UCSD-AML1 (cell line): ENCODE results near the gene LPCAT3.
"Not testable (repeated sequence)": the region's sequence is repeated elsewhere in the genome, so short reads cannot be mapped to it uniquely, and the experiment has no call there.

ENCODE experiments used
- DNase-seq: peaks from one replicate; lab custom pipeline; 2025; ENCODE audit not compliant: unreplicated experiment; lab: John Stamatoyannopoulos, UW

The LPCAT3 gene

DNA sequence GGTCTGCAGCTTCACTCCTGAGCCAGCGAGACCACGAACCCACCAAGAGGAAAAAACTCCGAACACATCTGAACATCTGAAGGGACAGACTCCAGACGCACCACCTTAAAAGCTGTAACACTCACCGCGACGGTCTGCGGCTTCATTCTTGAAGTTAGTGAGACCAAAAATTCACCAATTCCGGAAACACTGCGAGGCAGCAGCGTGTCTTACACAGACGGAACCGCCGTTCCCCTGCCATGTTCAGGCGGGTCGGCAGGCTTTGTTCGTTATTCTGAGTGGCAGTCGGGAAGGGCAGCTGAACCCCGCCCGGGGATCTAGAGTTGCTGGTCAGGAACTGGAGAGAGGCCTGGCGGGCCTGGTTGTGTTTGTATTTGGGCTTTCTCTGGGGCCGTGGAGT lies 20.3 kb upstream of the LPCAT3 start:
- DNase-seq, result no peak

DNA sequence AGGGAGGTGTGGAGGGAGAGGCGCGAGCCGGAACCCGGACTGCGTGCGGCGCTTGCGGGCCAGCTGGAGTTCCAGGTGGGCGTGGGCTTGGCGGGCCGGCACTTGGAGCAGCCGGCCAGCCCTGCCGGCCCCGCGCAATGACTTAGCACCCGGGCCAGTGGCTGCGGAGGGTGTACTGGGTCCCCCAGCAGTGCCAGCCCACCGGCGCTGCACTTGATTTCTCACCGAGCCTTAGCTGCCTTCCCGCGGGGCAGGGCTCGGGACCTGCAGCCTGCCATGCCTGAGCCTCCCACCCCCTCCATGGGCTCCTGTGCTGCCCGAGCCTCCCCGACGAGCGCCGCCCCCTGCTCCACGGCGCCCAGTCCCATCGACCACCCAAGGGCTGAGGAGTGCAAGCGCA lies 19.1 kb upstream of the LPCAT3 start:
- DNase-seq, result not testable (repeated sequence)

DNA sequence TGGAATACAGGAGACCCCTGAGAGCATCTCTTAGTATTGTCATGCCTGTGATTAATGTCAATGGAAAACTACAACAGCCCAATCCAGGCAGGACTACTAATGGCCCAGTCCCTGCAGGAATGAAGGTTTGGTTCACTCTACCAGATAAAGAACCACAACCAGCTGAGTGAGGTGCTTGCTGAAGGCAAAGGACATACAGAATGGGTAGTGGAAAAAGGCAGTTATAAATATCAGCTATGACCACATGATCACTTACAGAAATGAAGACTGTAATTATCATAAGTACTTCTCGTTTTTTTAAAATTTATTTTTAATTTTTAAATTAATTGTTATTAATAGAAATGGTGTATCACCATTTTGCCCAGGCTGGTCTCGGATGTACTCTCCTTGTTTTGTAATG lies 17.2 kb upstream of the LPCAT3 start:
- DNase-seq, result no peak

DNA sequence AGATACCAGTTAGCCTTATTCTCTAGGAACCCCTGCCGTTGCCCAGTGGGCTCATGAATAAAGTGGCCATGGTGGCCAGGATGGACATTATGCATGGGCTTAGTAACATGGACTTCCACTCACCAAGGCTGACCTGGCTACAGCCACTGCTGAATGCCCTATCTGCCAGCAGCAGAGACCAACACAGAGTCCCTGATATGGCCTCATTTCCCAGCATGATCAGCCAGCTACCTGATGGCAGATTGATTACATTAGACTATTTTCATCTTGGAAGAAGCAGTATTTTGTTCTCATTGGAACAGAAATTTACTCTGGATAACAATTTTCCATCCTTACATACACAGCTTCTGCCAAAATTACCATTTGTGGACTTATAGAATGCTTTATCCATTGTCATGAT lies 16.2 kb upstream of the LPCAT3 start:
- no peak for DNase-seq

DNA sequence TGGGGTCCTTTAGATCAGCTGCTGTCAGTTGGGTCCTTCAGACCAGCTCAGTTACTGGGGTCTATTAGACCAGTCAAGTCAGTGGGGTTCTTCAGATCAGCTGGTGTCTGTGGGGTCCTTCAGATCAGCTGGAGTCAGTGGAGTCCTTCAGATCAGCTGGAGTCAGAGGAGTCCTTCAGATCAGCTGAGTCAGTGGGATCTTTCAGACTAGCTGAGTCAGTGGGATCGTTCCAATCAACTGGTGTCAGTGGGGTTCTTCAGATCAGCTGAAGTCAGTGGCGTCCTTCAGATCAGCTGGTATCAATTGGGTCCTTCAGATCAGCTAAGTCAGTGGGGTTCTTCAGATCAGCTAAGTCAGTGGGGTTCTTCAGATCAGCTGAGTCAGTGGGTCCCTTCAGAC lies 14.7 kb upstream of the LPCAT3 start:
- DNase-seq, result no peak

DNA sequence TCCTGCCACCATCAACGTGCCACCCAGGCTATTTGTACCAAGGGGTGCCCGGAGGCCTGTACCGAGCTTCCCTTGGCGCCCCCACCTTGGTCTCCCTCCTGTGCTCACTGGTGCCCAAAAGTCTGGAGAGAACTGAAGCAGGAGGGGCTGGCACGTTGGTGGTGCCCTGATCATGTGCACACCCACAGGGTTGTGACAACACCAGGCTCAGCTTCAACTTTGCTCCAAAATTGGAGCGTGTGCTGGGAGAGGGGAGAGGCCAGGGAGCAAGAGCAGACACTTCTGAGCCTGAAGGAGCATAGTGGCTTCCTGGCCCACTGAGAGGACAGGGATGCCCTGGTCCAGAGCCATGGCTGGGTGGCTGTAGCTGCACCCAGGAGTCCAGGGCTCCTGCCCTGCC lies 13.0 kb upstream of the LPCAT3 start:
- no peak for DNase-seq

DNA sequence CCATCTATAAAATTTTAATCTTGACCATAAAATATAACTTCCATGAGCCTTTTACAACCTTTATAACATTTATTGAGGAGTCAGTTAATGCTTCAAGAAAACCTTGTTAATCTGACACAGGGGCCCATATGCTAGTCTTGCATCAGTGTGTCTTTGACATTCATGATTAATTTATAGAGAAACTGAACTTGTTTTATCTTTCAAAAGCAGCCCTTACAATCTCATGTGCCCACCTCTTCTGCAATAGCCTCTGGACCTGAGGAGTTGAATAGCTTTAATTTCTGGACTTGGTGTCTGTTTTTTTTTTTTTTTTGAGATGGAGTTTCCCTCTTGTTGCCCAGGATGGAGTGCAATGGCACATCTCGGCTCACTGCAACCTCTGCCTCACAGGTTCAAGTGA lies 8.6 kb upstream of the LPCAT3 start:
- no peak for DNase-seq

DNA sequence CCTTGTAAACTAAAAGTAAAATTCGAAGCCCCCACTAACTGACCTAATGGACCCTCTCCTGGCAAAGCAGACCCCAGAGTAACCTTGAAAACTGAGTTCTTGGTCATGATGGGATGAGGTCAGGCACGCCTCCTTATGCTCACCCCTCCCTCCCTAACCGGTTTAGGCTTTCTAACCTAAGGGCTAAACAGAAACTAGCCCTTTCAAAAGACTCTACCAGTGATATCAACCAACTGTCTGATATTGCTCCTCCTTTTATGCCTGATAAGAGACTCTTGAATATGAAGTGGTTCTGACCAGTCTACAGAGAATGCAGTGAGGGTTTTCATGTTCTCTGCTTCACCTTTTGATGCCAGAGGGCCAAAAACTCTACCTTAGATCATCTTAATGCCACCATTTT lies 4.8 kb upstream of the LPCAT3 start:
- DNase-seq, result no peak

DNA sequence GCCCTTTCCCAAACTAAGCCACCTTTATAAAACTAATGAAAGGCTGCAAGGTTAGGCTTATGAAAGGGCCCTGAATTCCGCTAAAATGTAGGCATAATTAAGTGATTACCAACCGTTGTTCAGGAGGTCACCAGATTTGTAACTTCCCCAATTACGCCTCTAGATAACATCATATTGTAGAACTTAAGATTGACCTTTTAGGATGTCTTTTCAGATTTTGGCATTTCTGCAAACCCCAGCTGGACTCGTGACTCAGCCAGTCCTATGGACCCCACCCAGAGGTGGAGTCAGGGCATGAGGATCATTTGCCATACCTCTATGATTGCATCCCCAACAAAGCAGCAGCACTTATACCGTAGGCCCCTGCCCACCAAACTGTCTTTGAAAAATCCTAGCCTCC lies 3.7 kb upstream of the LPCAT3 start:
- DNase-seq, result no peak

DNA sequence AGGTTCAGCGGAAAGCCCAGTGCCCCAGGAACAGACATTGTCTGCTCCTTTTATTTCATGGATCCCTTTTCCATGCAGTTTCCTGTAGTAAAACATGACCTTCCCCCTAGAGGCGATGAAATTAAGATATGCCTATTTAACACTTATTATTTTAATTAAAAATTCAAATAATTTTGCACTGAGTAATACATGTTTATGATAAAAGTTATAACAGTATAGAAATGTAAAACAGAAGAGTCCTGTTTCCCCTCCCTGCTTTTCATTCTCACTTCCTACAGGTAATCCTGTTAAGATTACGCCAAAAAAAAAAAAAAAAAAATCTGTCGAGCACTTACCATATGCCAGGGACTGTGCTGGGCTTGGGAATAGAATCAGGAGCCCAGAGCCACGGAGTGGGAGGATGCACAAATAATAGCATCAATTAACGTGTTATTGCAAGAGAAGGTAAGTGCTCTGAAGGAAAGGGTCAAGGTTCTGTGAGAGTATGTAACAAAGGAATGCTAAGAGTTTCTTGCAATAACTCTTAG lies 830 bp upstream of the LPCAT3 start:
- DNase-seq, result no peak

DNA sequence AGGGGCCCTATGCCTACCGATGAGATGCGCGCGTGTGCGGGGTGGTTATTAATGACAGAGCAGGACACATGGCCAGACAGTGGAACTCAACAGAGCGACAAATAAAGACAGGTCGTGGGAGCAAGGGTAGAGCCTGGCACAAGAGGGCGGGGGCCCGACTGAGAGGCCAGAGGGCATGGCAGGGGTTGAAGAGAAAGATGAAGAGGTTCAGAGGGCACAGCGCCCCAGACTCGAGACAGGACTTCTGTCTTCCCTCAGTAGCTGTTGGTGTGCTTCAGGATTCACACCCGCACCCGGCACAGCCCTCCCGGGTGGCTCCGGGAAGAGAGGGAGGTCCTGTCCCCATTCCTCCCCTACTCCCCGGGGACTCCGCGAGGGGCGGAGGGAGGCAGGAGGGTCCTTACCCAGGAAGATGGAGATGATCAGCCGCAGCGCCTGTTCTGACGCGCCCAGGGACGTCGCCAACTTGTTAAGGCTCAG lies 366 bp downstream of the LPCAT3 start:
- DNase-seq, result no peak

DNA sequence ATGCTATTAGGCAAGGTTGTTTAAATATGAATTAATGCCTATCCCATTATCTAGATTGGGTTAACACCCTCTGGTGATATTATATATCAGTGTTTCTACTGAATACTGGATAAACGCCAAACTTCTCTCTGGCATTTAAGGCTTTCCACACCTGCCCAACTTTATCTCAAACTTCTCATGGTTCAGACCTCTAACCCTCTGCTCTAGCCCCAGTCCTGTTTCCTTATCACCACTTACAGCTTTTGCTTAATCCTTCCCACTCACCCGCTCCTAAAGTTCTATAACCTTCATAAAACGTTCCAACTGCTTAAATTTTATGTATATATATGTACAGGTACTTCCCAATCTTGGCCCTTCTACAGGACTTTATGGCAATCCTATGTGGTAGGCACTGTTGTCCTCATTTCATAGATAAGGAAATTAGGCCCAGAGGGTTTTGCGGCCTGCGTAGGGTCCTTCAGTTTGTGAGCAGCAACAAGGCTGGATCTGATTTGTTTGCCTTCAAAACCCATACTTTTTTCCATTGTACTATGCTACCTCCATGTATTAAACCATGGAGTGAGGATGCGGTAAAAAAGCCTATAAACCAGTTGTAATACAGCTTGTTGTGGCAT lies 1.2 kb downstream of the LPCAT3 start:
- DNase-seq, result no peak

DNA sequence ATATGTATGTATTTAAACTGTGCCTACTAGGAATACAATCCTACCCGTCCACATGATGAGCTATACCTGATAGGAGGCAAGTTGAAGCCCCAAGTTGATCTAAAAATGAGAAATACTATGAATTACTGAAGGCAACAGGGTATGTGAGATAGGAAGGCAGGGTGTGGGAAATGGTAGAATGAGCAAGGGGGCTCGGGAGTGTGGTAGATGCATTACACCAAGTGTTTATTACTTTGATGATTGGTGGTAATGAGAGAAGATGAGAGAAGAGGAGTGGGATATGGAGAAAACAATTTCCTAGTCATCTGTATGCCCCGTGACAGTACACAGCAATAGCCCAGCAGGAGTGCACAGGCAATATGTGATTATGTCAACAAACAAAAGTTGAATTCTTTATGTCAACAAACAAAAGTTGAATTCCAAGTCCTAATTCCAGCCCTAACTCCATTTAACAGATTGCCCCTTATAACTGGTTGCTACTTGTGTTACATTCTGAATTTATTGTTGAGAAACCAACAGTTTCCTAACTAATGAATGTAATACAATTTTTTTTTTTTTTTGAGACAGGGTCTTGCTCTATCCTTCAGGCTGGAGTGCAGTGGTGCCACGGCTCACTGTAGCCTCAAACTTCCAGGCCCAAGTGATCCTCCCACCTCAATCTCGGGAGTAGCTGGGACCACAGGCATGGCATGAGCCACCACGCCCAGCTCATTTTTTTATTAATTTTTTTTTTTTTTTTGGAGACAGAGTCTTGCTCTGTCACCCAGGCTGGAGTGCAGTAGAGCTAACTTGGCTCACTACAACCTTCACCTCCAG lies 2.5 kb downstream of the LPCAT3 start:
- no peak for DNase-seq

DNA sequence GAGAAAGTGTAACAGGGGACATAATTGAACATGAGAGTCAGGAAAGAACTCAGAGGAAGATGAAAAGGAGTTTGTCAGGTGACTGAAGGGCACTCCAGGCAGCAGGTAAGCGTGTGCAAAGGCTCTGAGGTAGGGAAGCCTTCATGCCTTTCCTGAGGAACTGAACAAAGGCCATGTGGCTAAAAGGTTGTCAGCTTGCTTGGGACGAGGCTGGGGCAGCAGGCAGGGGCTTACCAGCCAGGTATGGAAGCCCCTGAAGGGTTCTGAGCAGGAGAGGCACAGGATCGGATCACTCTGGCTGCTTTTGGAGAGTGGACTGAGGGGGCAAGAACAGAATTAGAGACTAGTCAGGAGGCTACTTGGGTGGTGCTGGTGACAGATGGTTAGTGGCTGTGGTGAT lies 5.2 kb downstream of the LPCAT3 start:
- no peak for DNase-seq

DNA sequence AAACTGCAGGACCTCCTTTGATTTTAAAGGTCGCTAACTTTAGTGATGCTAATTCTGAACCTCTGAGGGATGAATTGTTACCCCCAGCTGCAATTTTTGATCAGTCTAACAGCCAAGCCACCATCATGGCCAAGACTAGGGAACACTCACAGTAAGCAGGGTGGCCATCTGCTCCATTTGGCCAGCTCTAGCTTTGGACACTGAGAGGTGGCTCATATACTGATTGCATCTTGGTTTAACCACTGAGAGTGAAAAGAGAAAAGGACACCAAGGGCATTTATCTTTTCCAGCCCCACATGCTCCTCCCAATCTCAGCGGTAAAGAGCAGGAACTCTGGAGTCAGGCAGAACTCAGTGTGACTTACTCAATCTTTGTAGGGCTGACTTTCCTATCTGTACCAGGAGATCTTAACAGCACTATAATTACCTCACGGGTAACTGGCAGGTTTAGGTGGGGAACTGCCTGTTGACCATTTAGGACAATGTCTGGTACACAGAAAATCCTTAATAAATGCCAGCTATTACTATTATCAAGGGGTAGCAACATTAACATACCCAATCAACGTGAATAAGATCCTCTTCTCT lies 6.2 kb downstream of the LPCAT3 start:
- no peak for DNase-seq

DNA sequence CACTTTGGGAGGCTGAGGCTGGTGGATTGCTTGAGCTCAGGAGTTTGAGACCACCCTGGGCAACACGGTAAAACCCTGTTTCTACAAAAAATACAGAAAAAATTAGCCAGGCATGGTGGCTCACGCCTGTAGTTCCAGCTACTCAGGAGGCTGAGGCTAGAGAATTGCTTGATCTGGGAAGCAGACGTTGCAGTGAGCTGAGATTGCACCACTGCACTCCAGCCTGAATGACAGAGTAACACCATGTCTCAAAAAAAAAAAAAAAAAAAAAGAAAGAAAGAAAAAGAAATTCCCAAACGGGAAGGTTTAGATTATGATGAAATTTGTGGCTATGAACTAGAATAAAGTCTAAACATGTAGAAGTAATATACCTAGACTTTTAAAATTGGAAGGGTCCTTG lies 6.9 kb downstream of the LPCAT3 start:
- not testable (repeated sequence) for DNase-seq

DNA sequence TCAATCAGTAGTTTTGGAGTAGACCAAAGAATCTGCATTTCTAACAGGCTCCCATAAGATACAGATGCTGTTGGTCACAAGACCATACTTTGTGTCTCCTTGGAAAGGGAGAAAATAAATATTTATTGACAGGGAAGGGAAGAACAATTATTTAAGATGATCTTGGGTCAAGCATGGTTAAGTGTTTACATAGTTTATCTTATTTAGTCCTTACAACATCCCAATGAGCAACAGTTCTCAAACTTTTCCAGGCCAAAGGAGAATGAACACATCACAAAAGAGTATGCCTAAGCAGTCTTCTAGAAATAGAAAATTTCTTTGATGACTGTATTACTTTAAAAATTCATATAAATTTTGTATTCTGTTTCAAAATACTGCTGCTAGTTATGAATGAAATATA lies 8.8 kb downstream of the LPCAT3 start:
- no peak for DNase-seq

DNA sequence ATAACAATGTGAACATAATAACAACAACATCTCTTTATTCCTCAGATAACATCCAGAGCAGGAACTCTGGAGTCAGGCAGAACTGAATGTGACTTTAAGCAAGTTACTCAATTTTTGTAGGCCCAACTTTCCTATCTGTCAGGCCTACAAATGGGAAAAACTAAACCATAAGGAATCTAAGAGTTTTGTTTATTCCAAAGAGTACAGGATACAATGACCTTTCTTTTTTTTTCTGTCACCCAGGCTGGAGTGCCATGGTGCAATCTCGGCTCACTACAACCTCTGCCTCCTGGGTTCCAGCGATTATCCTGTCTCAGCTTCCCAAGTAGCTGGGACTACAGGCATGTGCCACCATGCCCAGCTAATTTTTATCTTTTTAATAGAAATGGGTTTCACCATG lies 9.4 kb downstream of the LPCAT3 start:
- no peak for DNase-seq

DNA sequence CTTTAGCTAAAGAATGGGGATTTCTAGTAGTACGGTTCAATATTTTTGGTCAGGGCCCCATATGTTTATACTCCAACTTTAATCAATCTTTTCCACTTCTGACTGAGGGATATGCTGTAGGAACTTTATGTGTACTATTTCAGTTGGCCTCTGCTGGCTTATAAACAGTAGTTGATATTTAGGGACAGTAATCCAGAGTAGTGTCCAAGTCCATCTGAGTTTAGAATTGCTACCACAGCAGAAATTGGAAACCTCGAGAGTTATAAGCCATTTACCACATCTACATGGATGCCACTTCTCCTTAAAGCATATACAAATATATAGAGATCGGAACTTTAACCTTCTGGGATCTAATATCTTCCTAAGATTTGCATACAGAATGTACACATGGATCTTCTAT lies 11.6 kb downstream of the LPCAT3 start:
- no peak for DNase-seq

DNA sequence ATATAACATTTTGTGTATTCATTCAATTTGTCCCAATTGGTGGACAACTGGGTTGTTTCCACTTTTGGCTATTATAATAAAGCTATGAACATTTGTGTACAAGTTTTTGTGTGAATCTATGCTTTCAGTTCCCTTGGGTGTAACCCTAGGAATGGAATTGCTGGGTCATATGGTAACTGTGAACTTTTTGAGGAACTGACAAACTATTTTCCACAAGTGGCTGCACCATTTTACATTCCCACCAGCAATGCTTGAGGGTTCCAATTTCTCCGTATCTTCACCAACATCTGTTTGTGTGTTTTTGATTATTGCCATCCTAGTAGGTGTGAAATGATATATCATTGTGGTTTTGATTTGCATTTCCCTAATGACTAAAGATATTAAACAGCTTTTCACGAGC lies 13.0 kb downstream of the LPCAT3 start:
- no peak for DNase-seq

DNA sequence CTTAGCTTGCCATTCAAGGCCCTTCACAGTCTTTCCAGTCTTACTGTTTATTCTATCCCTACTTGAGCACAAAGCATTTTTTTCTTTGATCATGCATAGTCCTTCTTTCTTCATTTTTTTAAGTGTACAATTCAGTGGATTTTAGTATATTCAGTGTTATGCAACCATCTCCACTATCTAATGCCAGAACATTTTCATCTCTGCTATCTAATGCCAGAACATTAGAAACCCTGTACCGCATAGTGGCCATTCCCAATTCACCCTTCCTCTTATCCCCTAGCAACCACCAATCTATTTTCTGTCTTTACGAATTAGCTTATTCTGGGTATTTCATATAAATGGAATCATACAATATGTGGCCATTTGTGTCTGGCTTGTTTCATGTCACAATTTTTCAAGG lies 13.4 kb downstream of the LPCAT3 start:
- no peak for DNase-seq

DNA sequence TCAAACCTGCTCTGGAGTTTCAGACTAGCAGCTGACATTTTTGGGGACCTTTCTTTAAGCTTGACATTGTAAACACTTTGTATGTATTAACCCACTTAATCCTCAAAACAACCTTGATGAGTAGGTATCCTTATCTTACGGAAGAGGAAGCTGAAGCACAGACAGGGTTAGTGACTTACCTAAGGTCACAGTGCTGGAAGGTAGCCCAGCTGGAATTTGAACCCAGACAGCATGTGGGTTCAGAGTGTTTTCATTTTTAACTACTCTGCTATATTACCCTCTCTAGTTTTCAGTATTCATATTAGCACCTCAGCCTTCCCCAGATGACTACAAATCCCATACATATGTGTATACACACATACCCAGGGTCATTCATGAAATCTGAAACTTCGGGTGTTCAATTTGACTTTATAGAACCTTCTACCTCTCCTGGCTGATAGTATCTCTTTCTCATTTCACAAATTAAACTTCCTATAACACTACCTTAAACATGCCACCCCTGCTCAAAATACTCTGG lies 13.9 kb downstream of the LPCAT3 start:
- no peak for DNase-seq
